IMR-90 (cell line): ENCODE data around the gene FAM234B.

Experiments
- CTCF ChIP-seq: conservative IDR thresholded peaks from 2 replicates; pipeline ENCODE4 v1.5.1; 2012; ENCODE audit warnings: mild to moderate bottlenecking, low read depth, low read length, improper control_type of control experiment
- POLR2A ChIP-seq: IDR thresholded peaks from 2 replicates; pipeline ENCODE4 v1.6.1; 2012; ENCODE audit warnings: mild to moderate bottlenecking, low read depth, low read length
- SMC3 ChIP-seq: fragments of 150-350 bp; IDR thresholded peaks from 2 replicates; pipeline ENCODE4 v1.6.1; 2016; ENCODE audit warnings: low read depth, mild to moderate bottlenecking, antibody characterized with exemption, low read length, moderate library complexity

- TF ChIP-seq POLR2A (no peak), CTCF (no peak), SMC3 (no peak)
Measured at GRCh38 chr12:13093191-13093847, 49.1 kb downstream of the FAM234B start.
